Amygdala (tissue), 56 donors: ENCODE data around the gene EDEM2.
"Not testable (repeated sequence)": the region's sequence is repeated elsewhere in the genome, so short reads cannot be mapped to it uniquely, and the experiment has no call there.

Experiments
- DNase-seq, 56 donors: peaks; one replicate each; lab custom pipeline; 2025; lab: John Stamatoyannopoulos, UW

EDEM2 gene

GRCh38 chr20:35091816-35092523 is 55.2 kb downstream of the EDEM2 start:
- peak in 8 of 56 donors; percentile 7 to 70 (median 42) for DNase-seq

DNA sequence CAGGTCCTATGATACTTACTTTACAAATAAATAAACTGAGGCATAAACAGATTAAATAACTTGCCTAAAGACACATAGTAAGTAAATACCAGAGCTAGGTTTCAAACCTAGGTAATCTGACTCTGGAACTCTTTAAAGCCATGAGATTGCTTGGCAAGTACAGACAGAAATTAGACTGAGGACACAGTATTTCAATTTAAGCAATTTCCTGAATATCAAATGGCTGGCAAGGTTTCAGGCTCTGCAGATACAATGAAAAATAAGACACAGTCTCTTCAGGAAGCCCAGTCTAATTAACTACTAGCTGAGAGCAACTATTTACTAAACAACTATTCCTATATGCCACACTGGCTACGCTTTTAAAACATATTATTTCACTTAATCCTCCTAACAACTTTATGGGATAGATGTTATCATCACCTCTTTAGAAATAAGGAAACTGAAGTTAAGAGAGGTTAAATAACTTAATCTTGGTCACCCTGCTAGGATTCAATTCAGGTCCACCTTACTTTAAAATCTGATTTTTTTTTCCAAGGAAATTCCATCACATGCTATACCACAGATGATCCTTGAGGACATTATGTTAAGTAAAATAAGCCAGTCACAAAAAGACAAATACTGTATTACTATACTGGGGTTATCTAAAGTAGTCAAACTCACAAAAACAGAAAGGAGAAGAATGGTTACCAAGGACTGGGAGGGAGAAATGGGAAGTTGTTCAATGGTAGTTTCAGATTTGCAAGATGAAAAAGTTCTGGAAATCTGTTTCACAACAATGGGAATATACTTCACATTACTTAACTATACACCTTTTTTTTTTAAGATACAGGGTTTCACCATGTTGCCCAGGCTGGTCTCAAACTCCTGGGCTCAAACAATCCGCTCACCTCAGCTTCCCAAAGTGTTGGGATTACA is 58.6 kb downstream of the EDEM2 start:
- no peak for DNase-seq

GRCh38 chr20:35087791-35088190 is 59.3 kb downstream of the EDEM2 start:
- no peak for DNase-seq

DNA sequence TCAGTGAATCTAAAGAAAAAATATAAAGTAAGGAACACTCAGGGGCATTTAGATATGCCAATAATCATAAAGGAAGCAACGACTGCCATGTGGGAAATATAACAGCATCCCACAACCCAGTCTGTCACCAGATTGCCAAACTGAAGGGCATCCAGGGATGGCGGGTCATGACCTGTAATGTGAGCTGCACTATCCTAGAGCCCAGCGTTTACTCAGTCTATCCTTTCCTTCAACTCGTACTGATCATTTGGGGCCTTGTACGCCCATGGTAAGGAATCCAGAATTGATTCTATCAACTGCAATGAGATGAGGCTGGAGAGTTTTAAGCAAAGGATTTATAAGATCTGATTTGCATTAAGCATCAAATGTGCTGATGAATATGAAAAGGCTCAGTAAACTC is 59.8 kb downstream of the EDEM2 start:
- no peak for DNase-seq

DNA sequence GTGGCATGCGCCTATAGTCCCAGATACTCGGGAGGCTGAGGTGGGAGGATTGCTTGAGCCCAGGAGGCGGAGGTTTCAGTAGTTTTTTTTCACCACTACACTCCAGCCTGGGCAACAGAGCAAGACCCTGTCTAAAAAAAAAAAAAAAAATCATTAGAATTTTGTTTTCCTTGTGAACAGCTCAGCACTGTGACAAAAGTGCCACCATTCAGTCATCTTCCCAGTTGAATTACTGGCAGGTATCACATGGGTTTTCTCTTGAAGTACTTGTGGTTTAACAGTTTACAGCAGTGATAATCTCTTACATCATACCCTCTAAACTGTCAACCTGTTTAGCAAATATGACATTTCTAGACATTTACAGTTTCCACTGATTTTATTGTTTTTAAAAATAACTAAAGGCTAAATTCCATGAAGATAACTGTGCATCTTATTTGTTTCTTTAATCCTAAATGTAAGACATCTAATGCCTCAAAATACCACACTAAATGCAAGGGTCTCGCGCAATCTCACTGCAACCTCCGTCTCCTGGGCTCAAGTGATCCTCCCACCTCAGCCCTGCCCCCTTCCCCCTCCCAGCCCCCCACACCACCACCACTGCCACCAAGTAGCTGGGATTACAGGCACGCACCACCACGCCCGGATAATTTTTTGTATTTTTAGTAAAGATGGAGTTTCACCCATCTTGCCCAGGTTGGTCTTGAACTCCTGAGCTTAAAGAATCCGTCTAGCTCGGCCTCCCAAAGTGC is 61.5 kb downstream of the EDEM2 start:
- no peak for DNase-seq

GRCh38 chr20:35084998-35085397 is 62.1 kb downstream of the EDEM2 start:
- no peak for DNase-seq

DNA sequence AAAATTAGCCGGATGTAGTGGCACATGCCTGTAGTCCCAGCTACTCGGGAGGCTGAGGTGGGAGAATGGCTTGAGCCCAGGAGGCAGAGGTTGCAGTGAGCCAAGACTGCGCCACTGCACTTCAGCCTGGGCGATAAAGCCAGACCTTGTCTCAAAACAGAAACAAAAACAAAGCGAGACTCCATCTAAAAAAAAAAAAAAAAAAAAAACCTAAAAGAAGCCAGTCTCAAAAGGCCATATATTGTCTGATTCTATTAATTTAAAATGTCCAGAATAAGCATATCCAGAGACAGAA is 66.8 kb downstream of the EDEM2 start:
- not testable (repeated sequence) for DNase-seq

- DNase-seq, result no peak
These were observed 67.4 kb downstream of the EDEM2 start for GRCh38 chr20:35079472-35080347.

GRCh38 chr20:35077872-35078271 is 69.3 kb downstream of the EDEM2 start:
- DNase-seq, result no peak

GRCh38 chr20:35077341-35077740 is 69.8 kb downstream of the EDEM2 start:
- no peak for DNase-seq

GRCh38 chr20:35071436-35072153 is 75.5 kb downstream of the EDEM2 start:
- not testable (repeated sequence) for DNase-seq

DNA sequence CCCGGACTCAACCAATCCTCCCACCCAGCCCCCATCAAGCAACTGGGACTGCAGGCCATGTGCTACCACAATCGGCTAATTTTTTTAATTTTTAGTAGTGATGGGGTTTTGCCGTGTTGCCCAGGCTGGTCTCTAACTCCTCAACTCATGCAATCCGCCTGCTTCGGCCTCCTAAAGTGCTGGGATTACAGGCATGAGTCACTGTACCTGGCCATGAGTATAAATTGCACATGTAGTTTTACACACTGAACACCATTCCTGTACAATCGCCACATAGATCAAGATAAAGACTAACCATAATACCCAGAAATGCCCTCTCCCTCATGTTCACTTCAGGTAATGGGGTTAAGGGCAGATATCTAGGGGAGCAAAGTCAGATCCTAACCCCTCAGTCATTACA is 80.9 kb downstream of the EDEM2 start:
- DNase-seq, result no peak
